Astrocyte (in vitro differentiated cells and primary cell): ENCODE results near the gene DDX31. TPM values are rescaled to one million over a fixed set of nuclear protein-coding genes. Genes with fewer than 3 reads are reported as not detected.

Experiments
- DNase-seq: peaks from one replicate; pipeline ENCODE4 v3.0.0-alpha.2; 2010; ENCODE audit warnings: low read depth
- FAIRE-seq: peaks from 2 replicates; lab custom pipeline; 2011; peaks lifted over from hg19 to GRCh38; lab: Jason Lieb, UNC
- H2AFZ ChIP-seq: 2 replicates; pipeline ENCODE4 v1.6.0; 2012; ENCODE audit warnings: low read depth, low read length, inconsistent platforms
- H3K27ac ChIP-seq: 2 replicates; pipeline ENCODE4 v1.5.1; 2011; ENCODE audit warnings: low read depth, low read length, inconsistent platforms
- H3K27me3 ChIP-seq: 2 replicates; pipeline ENCODE4 v1.6.0; 2011; ENCODE audit warnings: low read length, inconsistent platforms; ENCODE audit not compliant: insufficient read depth
- H3K36me3 ChIP-seq: 2 replicates; pipeline ENCODE4 v1.5.1; 2011; ENCODE audit warnings: low read length, inconsistent platforms; ENCODE audit not compliant: insufficient read depth
- H3K4me1 ChIP-seq: 2 replicates; pipeline ENCODE4 v1.5.1; 2011; ENCODE audit warnings: low read length, inconsistent platforms; ENCODE audit not compliant: insufficient read depth
- H3K4me2 ChIP-seq: 2 replicates; pipeline ENCODE4 v1.6.0; 2012; ENCODE audit warnings: low read length, inconsistent platforms
- H3K4me3 ChIP-seq: 2 replicates; pipeline ENCODE4 v1.5.1; 2011; ENCODE audit warnings: low read depth, mild to moderate bottlenecking, low read length, inconsistent platforms; ENCODE audit not compliant: insufficient read depth
- H3K79me2 ChIP-seq: 2 replicates; pipeline ENCODE4 v1.6.0; 2012; ENCODE audit warnings: mild to moderate bottlenecking, low read length, inconsistent platforms; ENCODE audit not compliant: insufficient read depth
- H3K9ac ChIP-seq: 2 replicates; pipeline ENCODE4 v1.6.0; 2012; ENCODE audit warnings: mild to moderate bottlenecking, low read length, inconsistent platforms
- H3K9me3 ChIP-seq: 2 replicates; pipeline ENCODE4 v1.5.1; 2012; ENCODE audit warnings: low read depth, mild to moderate bottlenecking, low read length, inconsistent platforms; ENCODE audit not compliant: insufficient read depth
- H4K20me1 ChIP-seq: 2 replicates; pipeline ENCODE4 v1.6.0; 2012; ENCODE audit warnings: low read length, inconsistent platforms; ENCODE audit not compliant: insufficient read depth
- H3K27ac Mint-ChIP-seq: one replicate; pipeline ENCODE4 v1.8.0; 2021; ENCODE audit warnings: mild to moderate bottlenecking, mixed read lengths; ENCODE audit not compliant: unreplicated experiment
- H3K27me3 Mint-ChIP-seq: one replicate; pipeline ENCODE4 v1.8.0; 2021; ENCODE audit warnings: low read depth, mixed read lengths; ENCODE audit not compliant: unreplicated experiment
- H3K36me3 Mint-ChIP-seq: one replicate; pipeline ENCODE4 v1.8.0; 2021; ENCODE audit warnings: low read depth, mixed read lengths; ENCODE audit not compliant: unreplicated experiment
- H3K4me1 Mint-ChIP-seq: one replicate; pipeline ENCODE4 v1.8.0; 2021; ENCODE audit warnings: low read depth, mixed read lengths; ENCODE audit not compliant: unreplicated experiment
- H3K4me3 Mint-ChIP-seq: one replicate; pipeline ENCODE4 v1.8.0; 2021; ENCODE audit warnings: mild to moderate bottlenecking, moderate library complexity, mixed read lengths; ENCODE audit not compliant: unreplicated experiment
- H3K9me3 Mint-ChIP-seq: one replicate; pipeline ENCODE4 v1.8.0; 2021; ENCODE audit warnings: mild to moderate bottlenecking, mixed read lengths; ENCODE audit not compliant: unreplicated experiment
- CTCF ChIP-seq: IDR thresholded peaks from 2 replicates; pipeline ENCODE4 v1.5.1; 2011; ENCODE audit warnings: low read depth, mild to moderate bottlenecking, inconsistent platforms, low read length, moderate library complexity; ENCODE audit not compliant: insufficient read depth
- EZH2 ChIP-seq: IDR thresholded peaks from 2 replicates; pipeline ENCODE4 v1.6.1; 2012; ENCODE audit warnings: mild to moderate bottlenecking, low read length, inconsistent platforms; ENCODE audit not compliant: insufficient read depth
- total RNA-seq: library from RNA; stranded (reverse); gene quantifications from 2 replicates; pipeline ENCODE4 v1.2.1, GENCODE V29; 2021

Gene DDX31
- total RNA-seq, 1 donor from 2014 or later = 20.5 TPM

- DNase-seq (peak; percentile 51), FAIRE-seq (no peak)
- Histone ChIP-seq H3K4me3 (no peak overlapping the region), H3K79me2 (peaks cover 93% of the 10 kb centered on the region), H3K9me3 (no peaks in the 10 kb centered on the region), H3K4me2 (peak overlapping the region; percentile 59), H3K4me1 (peaks cover 21% of the 10 kb centered on the region), H4K20me1 (peaks cover 74% of the 10 kb centered on the region), H3K9ac (no peak overlapping the region), H2AFZ (no peak overlapping the region), H3K27ac (no peak overlapping the region), H3K36me3 (peaks cover 4% of the 10 kb centered on the region), H3K27me3 (no peaks in the 10 kb centered on the region)
- Mint-ChIP-seq H3K9me3 (peaks cover 2% of the 10 kb centered on the region), H3K4me1 (peaks cover 20% of the 10 kb centered on the region), H3K27me3 (no peaks in the 10 kb centered on the region), H3K36me3 (peaks cover 2% of the 10 kb centered on the region), H3K27ac (no peak overlapping the region), H3K4me3 (peak overlapping the region; percentile 71)
- TF ChIP-seq CTCF = peak; percentile 33
- no peak for TF ChIP-seq EZH2
Measured at GRCh38 chr9:132673355-132673754, 3.6 kb upstream of the DDX31 start.

- Histone ChIP-seq H3K9ac (no peak overlapping the region), H3K27ac (no peak overlapping the region), H3K79me2 (peaks cover 93% of the 10 kb centered on the region), H3K4me3 (peak overlapping the region; percentile 93), H3K4me2 (peak overlapping the region; percentile 96), H4K20me1 (peaks cover 74% of the 10 kb centered on the region), H2AFZ (no peak overlapping the region), H3K36me3 (no peaks in the 10 kb centered on the region), H3K9me3 (no peaks in the 10 kb centered on the region), H3K27me3 (no peaks in the 10 kb centered on the region), H3K4me1 (peaks cover 21% of the 10 kb centered on the region)
- peak overlapping the region; percentile 99 for H3K4me3 Mint-ChIP-seq
- DNase-seq (peak; percentile 12), FAIRE-seq (no peak)
- peaks cover 27% of the 10 kb centered on the region for H3K4me1 Mint-ChIP-seq
- H3K9me3 Mint-ChIP-seq = peaks cover 2% of the 10 kb centered on the region
- TF ChIP-seq CTCF = peak; percentile 7
- TF ChIP-seq EZH2 = no peak
- H3K36me3 Mint-ChIP-seq = no peaks in the 10 kb centered on the region
- no peaks in the 10 kb centered on the region for H3K27me3 Mint-ChIP-seq
- peak overlapping the region; percentile 13 for H3K27ac Mint-ChIP-seq
Measured at GRCh38 chr9:132672413-132672690, 2.6 kb upstream of the DDX31 start.

GRCh38 chr9:132671620-132672412, 2.0 kb upstream of the DDX31 start:
- peak; percentile 23 for FAIRE-seq
- peaks cover 27% of the 10 kb centered on the region for H3K4me1 Mint-ChIP-seq
- Histone ChIP-seq H3K27ac (peak overlapping the region; percentile 97), H3K4me1 (peaks cover 21% of the 10 kb centered on the region), H3K79me2 (peaks cover 93% of the 10 kb centered on the region), H4K20me1 (peaks cover 68% of the 10 kb centered on the region), H3K4me2 (peak overlapping the region; percentile 96), H3K36me3 (no peaks in the 10 kb centered on the region), H3K9me3 (no peaks in the 10 kb centered on the region), H2AFZ (no peak overlapping the region), H3K4me3 (peak overlapping the region; percentile 93), H3K9ac (peak overlapping the region; percentile 99), H3K27me3 (no peaks in the 10 kb centered on the region)
- H3K9me3 Mint-ChIP-seq = peaks cover 2% of the 10 kb centered on the region
- H3K27ac Mint-ChIP-seq = peak overlapping the region; percentile 92
- no peaks in the 10 kb centered on the region for H3K27me3 Mint-ChIP-seq
- peak overlapping the region; percentile 99 for H3K4me3 Mint-ChIP-seq
- TF ChIP-seq EZH2 (no peak), CTCF (no peak)
- H3K36me3 Mint-ChIP-seq = no peaks in the 10 kb centered on the region
- no peak for DNase-seq
